Measurements from ENCODE around the gene FAU. TPM values are rescaled to one million over a fixed set of nuclear protein-coding genes. Genes with fewer than 3 reads are reported as not detected.

Gene FAU
- 1,000 to 10,000 TPM; 1,125 to 1,182 TPM for total RNA-seq

DNA sequence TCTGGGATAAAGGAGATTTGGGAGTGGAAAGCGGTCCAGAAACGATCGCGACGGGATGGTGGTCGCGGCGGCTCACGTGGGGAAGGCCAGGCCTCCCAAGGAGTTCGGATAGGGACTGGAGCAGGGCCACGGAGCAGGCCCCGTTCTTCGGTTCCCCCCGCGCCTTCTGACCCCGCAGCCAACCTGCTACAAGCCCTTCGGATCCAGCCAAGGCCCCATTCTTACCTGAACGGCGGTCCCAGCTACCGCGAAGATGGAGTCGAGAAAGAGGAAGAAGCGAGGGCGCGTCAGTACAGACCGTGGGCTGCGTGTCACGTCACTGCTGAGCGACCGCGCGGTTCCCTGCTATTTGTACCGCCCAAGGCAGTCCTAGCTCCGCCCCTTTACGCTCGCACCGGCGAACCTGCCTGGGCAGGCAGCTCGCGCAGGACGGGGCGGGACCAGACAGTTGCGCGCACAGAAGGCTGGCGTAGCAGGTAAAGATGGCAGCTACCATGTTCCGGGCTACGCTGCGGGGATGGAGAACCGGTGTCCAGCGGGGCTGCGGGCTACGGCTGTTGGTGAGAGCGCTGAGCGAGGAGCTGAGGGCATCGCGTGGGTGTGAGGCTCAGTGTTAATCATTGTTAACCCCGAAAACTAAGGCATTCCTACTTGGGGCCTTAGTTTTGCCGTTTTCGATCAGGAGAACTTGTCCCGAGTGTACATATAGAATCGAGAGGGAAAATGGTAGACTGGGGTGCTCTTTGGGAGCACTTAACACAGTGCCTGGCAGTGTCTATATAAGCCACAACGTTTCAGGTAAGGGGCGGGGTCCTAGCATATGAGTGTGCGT lies at the start of gene FAU, which contains the start of gene MRPL49:
Gene FAU, minus strand, starts transcription at position 270 of the 832 bp plus-strand sequence. CDS start 321 bp downstream, outside the sequence.
Gene MRPL49, plus strand, starts transcription at position 457 of the 832 bp plus-strand sequence. Its CDS starts 26 bp downstream, at position 483.
- Mint-ChIP-seq H3K4me1 (peaks cover 39% of the 10 kb centered on the region), H3K9me3 (ENCODE audit: low read depth) (no peaks in the 10 kb centered on the region), H3K36me3 (ENCODE audit: low read depth) (peaks cover 62% of the 10 kb centered on the region), H3K4me3 (peak within 1 kb of the TSS; percentile 100), H3K27ac (peak within 1 kb of the TSS; percentile 100), H3K27me3 (no peaks in the 10 kb centered on the region)
- peak; percentile 89 for ATAC-seq
- POLR2A ChIA-PET, result interaction anchor here (0.5 to 2.0 kb wide), 13 partner anchors 9 to 377 kb away, joined by 3 to 19 read pairs (median 3); partner anchors contain the start of genes CAPN1, CDC42EP2, MALAT1 and TM7SF2
- intact Hi-C loops (cut with DNase I, micrococcal nuclease), result loop anchor here (1.0 to 2.0 kb wide), 6 partner anchors 12 to 319 kb away; partner anchors contain the start of genes CDCA5 (in 2 of the 2), SYVN1 (in 2 of the 2), ZFPL1 (in 2 of the 2) and ATG2A (in 1 of the 2)
- peak; percentile 100 for DNase-seq
- CTCF ChIA-PET, result interaction anchor here (0.7 to 2.6 kb wide), 11 partner anchors 9 to 386 kb away, joined by 3 to 20 read pairs (median 5); partner anchors contain the start of genes ARL2, CDCA5, SYVN1 and ZFPL1

DNA sequence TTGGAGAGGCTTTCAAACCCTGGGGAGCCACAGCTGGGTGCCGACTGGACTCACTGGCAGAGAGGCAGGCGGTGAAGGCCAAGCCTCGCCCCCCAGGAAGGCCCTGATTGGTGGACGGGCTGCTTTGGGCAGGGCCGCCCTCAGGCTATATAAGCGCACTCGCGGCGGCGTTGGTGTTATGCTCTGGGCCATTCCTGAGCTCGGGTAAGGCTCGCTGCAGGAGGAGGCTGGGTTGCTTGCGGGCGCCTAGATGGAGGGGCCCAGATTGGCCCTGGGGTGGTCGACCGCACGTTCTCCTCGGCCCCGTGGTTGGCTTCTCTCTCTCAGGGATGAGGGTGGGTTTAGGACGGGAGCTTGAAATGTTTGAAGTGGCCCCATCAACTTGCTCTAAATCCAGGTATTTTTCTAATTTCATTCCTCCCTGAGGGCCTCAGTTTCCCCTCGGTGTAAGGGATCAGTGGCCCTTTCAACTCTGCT lies 48.2 kb upstream of the FAU start, which contains the start of gene SPDYC:
Gene SPDYC, plus strand, starts transcription at position 176 of the 477 bp plus-strand sequence. CDS start 1,125 bp downstream, outside the sequence.
- Mint-ChIP-seq H3K4me3 (no peak within 1 kb of the TSS), H3K4me1 (peaks cover 5% of the 10 kb centered on the region), H3K27ac (peak within 1 kb of the TSS; percentile 52), H3K9me3 (ENCODE audit: low read depth) (no peaks in the 10 kb centered on the region), H3K36me3 (ENCODE audit: low read depth) (no peaks in the 10 kb centered on the region), H3K27me3 (no peaks in the 10 kb centered on the region)
- intact Hi-C loops (cut with DNase I, micrococcal nuclease), result no loop called here
- ATAC-seq (no peak), DNase-seq (no peak)
- ChIA-PET POLR2A (no interaction called here), CTCF (interaction anchor here (0.9 to 1.0 kb wide), 2 partner anchors 10 to 324 kb away, joined by 3 to 5 read pairs; no protein-coding TSS in a partner anchor)

DNA sequence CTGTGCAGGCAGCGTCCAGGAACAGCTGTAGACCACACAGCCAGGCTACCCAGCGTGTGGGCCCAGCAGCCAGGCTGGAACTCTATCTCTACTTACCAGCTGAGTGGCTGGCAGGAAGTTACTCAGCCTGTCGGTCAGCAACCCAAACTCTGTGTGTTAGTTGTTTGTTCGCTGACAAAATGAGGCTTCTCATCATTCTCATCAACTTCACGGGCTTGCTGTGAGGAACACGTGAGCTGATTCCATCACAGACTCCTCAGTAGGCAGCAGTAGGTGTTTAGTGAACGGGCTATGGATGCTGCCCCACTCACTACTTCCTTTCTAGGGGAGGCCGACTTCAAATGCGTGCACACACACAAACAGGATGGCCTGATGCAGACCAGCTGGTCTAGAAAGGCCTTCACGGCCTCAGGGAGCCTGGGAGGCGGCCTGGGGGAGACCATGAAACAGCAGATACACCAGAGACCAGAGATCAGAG lies 47.3 kb upstream of the FAU start:
- no peaks in the 10 kb centered on the region for H3K27me3 Mint-ChIP-seq
- POLR2A ChIA-PET, result no interaction called here
- H3K4me3 Mint-ChIP-seq, result no peak overlapping the region
- DNase-seq (no peak), ATAC-seq (peak; percentile 55)
- no peaks in the 10 kb centered on the region for H3K36me3 Mint-ChIP-seq (ENCODE audit: low read depth)
- intact Hi-C loops (cut with DNase I, micrococcal nuclease), result no loop called here
- H3K4me1 Mint-ChIP-seq, result peaks cover 5% of the 10 kb centered on the region
- no peaks in the 10 kb centered on the region for H3K9me3 Mint-ChIP-seq (ENCODE audit: low read depth)
- CTCF ChIA-PET, result interaction anchor here (0.6 to 1.3 kb wide), 4 partner anchors 11 to 323 kb away, joined by 3 to 6 read pairs (median 4); partner anchors contain the start of gene POLA2
- H3K27ac Mint-ChIP-seq, result peak overlapping the region; percentile 52

DNA sequence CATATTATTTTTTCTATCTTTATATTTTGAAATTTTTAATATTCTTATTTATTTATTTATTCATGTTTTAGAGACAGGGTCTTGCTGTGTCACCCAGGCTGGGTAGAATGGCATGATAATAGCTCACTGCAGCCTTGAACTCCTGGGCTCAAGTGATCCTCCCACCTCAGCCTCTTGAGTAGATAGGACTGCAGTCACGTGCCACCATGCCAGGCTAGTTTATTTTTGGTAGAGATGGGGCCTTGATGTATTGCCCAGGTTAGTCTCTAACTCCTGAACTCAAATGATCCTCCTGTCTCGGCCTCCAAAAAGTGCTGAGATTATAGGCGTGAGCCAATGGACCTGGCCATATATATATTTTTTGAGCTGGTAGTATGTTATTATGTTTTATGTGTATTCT lies 45.7 kb upstream of the FAU start:
- no peak for DNase-seq
- ChIA-PET CTCF (no interaction called here), POLR2A (no interaction called here)
- ATAC-seq, result no peak
- Mint-ChIP-seq H3K4me3 (no peak overlapping the region), H3K27ac (no peak overlapping the region), H3K9me3 (ENCODE audit: low read depth) (no peaks in the 10 kb centered on the region), H3K27me3 (no peaks in the 10 kb centered on the region), H3K36me3 (ENCODE audit: low read depth) (no peaks in the 10 kb centered on the region), H3K4me1 (peaks cover 5% of the 10 kb centered on the region)
- intact Hi-C loops (cut with DNase I, micrococcal nuclease), result no loop called here

DNA sequence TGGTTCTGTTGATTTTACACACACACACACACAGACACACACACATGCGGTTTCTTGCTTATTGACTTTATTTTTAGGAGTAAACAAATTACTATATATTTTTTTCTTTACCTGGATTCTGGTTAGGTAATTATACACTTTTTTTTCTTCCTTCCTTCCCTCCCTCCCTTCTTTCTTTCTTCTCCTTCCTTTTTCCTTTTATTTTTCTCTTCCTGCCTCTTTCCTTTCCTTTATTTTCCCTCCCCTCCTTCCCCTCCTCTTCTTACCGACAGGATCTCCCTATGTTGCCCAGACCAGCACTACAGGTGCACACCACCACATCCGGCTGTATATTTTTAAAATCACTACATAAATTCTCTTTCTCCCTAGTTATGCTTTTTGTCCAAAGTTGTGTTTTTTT lies 45.0 kb upstream of the FAU start:
- Mint-ChIP-seq H3K27me3 (no peaks in the 10 kb centered on the region), H3K36me3 (ENCODE audit: low read depth) (no peaks in the 10 kb centered on the region), H3K4me3 (no peak overlapping the region), H3K4me1 (peaks cover 5% of the 10 kb centered on the region), H3K27ac (no peak overlapping the region), H3K9me3 (ENCODE audit: low read depth) (no peaks in the 10 kb centered on the region)
- DNase-seq (no peak), ATAC-seq (no peak)
- intact Hi-C loops (cut with DNase I, micrococcal nuclease), result no loop called here
- ChIA-PET POLR2A (no interaction called here), CTCF (no interaction called here)

DNA sequence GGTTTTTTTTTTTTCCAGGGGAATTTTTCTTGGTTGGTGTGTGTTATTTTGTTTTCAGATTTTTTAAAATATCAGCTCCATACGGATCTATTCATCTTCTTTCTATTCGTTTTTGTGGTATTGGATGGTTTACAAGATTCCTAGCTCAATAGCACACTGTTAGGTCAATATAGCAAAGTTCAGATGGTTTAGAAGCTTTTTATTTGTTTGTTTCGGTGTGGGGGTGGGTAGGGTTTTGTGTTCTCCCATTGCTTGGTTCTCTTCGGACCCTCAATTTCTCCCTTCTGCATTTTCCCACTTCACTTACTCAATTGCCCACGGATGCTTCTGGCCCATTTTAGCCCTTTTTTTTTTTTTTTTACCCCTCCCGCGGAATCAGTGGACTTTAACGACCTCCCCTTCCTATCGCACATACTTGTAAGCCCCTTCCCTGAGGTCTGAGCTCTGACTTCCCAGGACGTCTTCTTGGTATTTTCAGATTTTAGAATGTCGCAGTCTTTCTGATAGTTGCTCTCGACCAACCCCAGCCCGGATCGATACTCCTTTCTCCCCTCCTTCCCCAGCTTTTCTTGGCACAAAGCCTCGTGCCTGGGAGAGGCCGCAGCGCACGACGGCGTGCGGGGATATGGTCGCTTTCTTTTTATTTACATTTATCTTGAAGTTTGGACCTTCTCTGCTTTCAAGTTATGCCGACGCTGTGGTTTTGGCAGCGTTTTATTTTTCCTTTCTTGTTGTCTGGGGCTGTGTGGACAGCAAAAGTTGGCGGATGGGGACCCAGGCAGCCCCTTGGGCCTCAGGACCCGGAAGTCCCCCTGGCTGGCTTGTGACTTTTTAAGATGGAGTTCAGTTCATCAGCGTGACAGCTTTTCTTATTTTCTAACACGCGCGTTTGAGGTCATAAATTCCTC lies 43.7 kb upstream of the FAU start:
- intact Hi-C loops (cut with DNase I, micrococcal nuclease), result no loop called here
- ChIA-PET CTCF (interaction anchor here (2.6 kb wide), 1 partner anchor 164 kb away, joined by 7 read pairs; no protein-coding TSS in a partner anchor), POLR2A (no interaction called here)
- Mint-ChIP-seq H3K27ac (no peak overlapping the region), H3K9me3 (ENCODE audit: low read depth) (no peaks in the 10 kb centered on the region), H3K27me3 (no peaks in the 10 kb centered on the region), H3K4me1 (peaks cover 5% of the 10 kb centered on the region), H3K4me3 (no peak overlapping the region), H3K36me3 (ENCODE audit: low read depth) (no peaks in the 10 kb centered on the region)
- DNase-seq (no peak), ATAC-seq (no peak)

DNA sequence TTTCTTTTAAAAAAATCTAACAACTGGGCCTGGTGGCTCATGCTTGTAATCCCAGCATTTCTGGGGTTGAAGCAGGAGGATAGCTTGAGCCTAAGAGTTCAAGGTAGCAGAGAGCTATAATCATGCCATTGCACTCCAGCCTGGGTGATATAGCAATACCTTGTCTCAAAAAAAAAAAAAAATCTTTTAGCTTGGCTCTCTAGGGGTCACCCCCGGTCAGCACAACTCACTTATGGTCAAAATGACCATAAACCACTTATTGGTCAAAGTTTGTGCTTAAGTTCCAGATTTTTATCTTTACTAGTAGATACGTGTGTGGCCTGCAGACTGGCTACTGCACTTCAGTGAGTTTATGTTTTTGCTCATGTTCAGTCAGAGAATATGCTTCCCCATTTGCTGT lies 41.8 kb upstream of the FAU start:
- Mint-ChIP-seq H3K27me3 (no peaks in the 10 kb centered on the region), H3K27ac (no peak overlapping the region), H3K9me3 (ENCODE audit: low read depth) (no peaks in the 10 kb centered on the region), H3K4me1 (no peaks in the 10 kb centered on the region), H3K4me3 (no peak overlapping the region), H3K36me3 (ENCODE audit: low read depth) (no peaks in the 10 kb centered on the region)
- ATAC-seq (no peak), DNase-seq (no peak)
- CTCF ChIA-PET, result interaction anchor here (0.6 to 2.6 kb wide), 3 partner anchors 29 to 166 kb away, joined by 3 to 7 read pairs (median 3); no protein-coding TSS in a partner anchor
- POLR2A ChIA-PET, result no interaction called here
- intact Hi-C loops (cut with DNase I, micrococcal nuclease), result no loop called here

DNA sequence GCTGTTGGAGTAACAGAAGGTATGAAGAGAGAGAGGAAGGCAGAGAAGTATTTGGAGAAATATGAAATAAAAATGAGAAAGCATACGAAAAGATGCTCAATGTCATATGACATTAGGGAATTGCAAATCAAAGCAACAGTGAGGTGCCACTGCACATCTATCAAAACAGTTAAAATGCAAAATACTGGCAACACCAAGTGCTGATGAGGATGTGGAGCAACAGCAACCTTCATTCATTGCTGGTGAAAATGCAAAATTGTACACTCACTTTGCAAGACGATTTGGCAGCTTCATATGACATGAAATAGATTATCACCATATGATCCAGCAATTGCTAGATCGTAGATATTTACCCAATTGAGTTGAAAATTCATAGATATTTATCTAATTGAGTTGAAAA lies 38.7 kb upstream of the FAU start:
- Mint-ChIP-seq H3K36me3 (ENCODE audit: low read depth) (no peaks in the 10 kb centered on the region), H3K27me3 (no peaks in the 10 kb centered on the region), H3K4me3 (no peak overlapping the region), H3K9me3 (ENCODE audit: low read depth) (no peaks in the 10 kb centered on the region), H3K4me1 (no peaks in the 10 kb centered on the region), H3K27ac (no peak overlapping the region)
- intact Hi-C loops (cut with DNase I, micrococcal nuclease), result no loop called here
- ATAC-seq (no peak), DNase-seq (no peak)
- ChIA-PET CTCF (interaction anchor here (1.1 kb wide), 1 partner anchor 115 kb away, joined by 5 read pairs; no protein-coding TSS in a partner anchor), POLR2A (no interaction called here)

DNA sequence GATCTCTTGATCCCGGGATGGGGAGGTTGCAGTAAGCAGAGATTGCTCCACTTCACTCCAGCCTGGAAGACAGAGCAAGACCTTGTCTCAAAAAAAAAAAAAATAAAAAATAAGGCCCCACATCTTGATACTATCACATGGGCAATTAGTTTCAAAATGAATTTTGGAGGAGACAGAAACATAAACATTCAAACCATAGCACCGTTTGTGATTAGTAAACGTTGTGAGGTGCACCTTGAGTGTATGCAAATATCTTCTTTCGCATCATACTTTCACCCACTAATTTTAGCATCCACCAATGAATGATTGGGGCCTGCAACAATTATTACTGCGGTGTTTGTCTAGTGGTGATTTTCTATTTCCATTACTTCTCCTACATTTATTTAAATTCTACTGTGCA lies 37.1 kb upstream of the FAU start:
- ChIA-PET CTCF (no interaction called here), POLR2A (interaction anchor here (0.6 kb wide), 2 partner anchors 19 to 215 kb away, joined by 6 to 7 read pairs; no protein-coding TSS in a partner anchor)
- Mint-ChIP-seq H3K4me1 (no peaks in the 10 kb centered on the region), H3K4me3 (no peak overlapping the region), H3K27me3 (no peaks in the 10 kb centered on the region), H3K36me3 (ENCODE audit: low read depth) (no peaks in the 10 kb centered on the region), H3K9me3 (ENCODE audit: low read depth) (no peaks in the 10 kb centered on the region), H3K27ac (no peak overlapping the region)
- intact Hi-C loops (cut with DNase I, micrococcal nuclease), result no loop called here
- DNase-seq, result no peak
- ATAC-seq, result no peak

DNA sequence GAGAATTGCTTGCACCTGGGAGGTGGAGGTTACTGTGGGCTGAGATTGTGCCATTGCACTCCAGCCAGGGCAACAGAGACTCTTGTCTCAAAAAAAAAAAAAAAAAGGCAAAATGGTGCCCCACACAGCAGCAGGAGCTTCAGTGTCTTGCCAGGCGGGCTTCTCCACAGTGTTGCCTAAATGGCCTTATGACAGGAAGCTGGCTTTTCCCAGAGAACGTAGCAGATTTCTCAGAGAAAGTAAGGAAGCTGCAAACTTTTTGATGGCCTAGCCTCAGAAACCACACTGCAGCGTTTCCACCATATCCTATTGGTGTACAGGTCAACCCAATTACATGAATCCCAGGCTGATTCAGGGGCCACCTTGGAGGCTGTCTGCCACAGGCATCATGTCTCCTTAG lies 35.4 kb upstream of the FAU start:
- H3K9me3 Mint-ChIP-seq (ENCODE audit: low read depth), result no peaks in the 10 kb centered on the region
- no peaks in the 10 kb centered on the region for H3K36me3 Mint-ChIP-seq (ENCODE audit: low read depth)
- H3K4me1 Mint-ChIP-seq, result no peaks in the 10 kb centered on the region
- no peak for ATAC-seq
- POLR2A ChIA-PET, result interaction anchor here (0.6 kb wide), 1 partner anchor 221 kb away, joined by 7 read pairs; no protein-coding TSS in a partner anchor
- intact Hi-C loops (cut with DNase I, micrococcal nuclease), result no loop called here
- no peak for DNase-seq
- H3K27me3 Mint-ChIP-seq, result no peaks in the 10 kb centered on the region
- H3K27ac Mint-ChIP-seq, result no peak overlapping the region
- no peak overlapping the region for H3K4me3 Mint-ChIP-seq
- CTCF ChIA-PET, result interaction anchor here (0.7 kb wide), 1 partner anchor 192 kb away, joined by 3 read pairs; no protein-coding TSS in a partner anchor

DNA sequence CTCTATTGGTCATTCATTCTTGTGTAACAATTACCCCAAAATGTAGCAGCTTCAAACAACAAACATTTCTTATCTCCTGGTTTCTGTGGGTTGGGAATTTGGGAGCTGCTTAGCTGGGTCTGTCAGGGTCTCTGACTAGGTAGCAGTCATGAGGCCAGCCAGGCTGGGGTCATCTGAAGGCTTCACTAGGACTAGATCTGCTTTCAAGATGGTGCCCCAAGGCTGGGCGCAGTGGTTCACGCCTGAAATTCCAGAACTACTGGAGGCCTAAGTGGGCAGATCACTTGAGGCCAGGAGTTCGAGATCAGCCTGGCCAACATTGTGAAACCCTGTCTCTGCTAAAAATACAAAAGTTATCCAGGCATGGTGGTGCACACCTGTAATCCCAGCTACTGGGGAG lies 35.0 kb upstream of the FAU start:
- ATAC-seq, result no peak

More for the DNA sequence above, 35.0 kb upstream of the FAU start:
- Mint-ChIP-seq H3K27me3 (no peaks in the 10 kb centered on the region), H3K36me3 (ENCODE audit: low read depth) (no peaks in the 10 kb centered on the region), H3K27ac (no peak overlapping the region), H3K9me3 (ENCODE audit: low read depth) (no peaks in the 10 kb centered on the region), H3K4me3 (no peak overlapping the region), H3K4me1 (no peaks in the 10 kb centered on the region)
- ChIA-PET CTCF (interaction anchor here (0.7 kb wide), 1 partner anchor 193 kb away, joined by 3 read pairs; no protein-coding TSS in a partner anchor), POLR2A (no interaction called here)
- DNase-seq, result no peak
- intact Hi-C loops (cut with DNase I, micrococcal nuclease), result no loop called here

Measured in activated CD4-positive, alpha-beta T cell treated with anti-CD3 and anti-CD28 coated beads for 36 hours (primary cell).